ENCODE measurements around the gene SMG7.
A peak's percentile ranks its signal among the peaks of the same experiment; 100 is the strongest.

The SMG7 gene

GRCh38 chr1:183589874-183590243 lies 117.6 kb downstream of the SMG7 start:
- Mint-ChIP-seq H3K27ac (peak overlapping the region; percentile 79), H3K4me1 (ENCODE audit: low read depth) (peaks cover 50% of the 10 kb centered on the region), H3K9me3 (no peaks in the 10 kb centered on the region), H3K4me3 (peak overlapping the region; percentile 82), H3K36me3 (ENCODE audit: low read depth) (peaks cover 17% of the 10 kb centered on the region), H3K27me3 (ENCODE audit: low read depth) (no peaks in the 10 kb centered on the region)

- Mint-ChIP-seq H3K27me3 (ENCODE audit: low read depth) (no peaks in the 10 kb centered on the region), H3K27ac (peak within 1 kb of the TSS; percentile 79), H3K36me3 (ENCODE audit: low read depth) (peaks cover 16% of the 10 kb centered on the region), H3K4me3 (peak within 1 kb of the TSS; percentile 82), H3K4me1 (ENCODE audit: low read depth) (peaks cover 48% of the 10 kb centered on the region), H3K9me3 (no peaks in the 10 kb centered on the region)
Observed at GRCh38 chr1:183590244-183591191, 118.2 kb downstream of the SMG7 start, which contains the start of gene NCF2. TSS of gene NCF2 (minus strand) at chr1:183590459. CDS start at chr1:183590329, 130 bp downstream.

- Mint-ChIP-seq H3K4me1 (ENCODE audit: low read depth) (peaks cover 46% of the 10 kb centered on the region), H3K4me3 (no peak overlapping the region), H3K27me3 (ENCODE audit: low read depth) (no peaks in the 10 kb centered on the region), H3K9me3 (no peaks in the 10 kb centered on the region), H3K27ac (no peak overlapping the region), H3K36me3 (ENCODE audit: low read depth) (peaks cover 9% of the 10 kb centered on the region)
Observed at GRCh38 chr1:183592733-183593132, 120.4 kb downstream of the SMG7 start.

- Mint-ChIP-seq H3K4me1 (ENCODE audit: low read depth) (peaks cover 48% of the 10 kb centered on the region), H3K27ac (peak overlapping the region; percentile 9)
Observed at GRCh38 chr1:183593356-183593755, 121.1 kb downstream of the SMG7 start.

GRCh38 chr1:183595537-183595936 lies 123.2 kb downstream of the SMG7 start:
- no peak overlapping the region for H3K4me3 Mint-ChIP-seq
- peaks cover 9% of the 10 kb centered on the region for H3K36me3 Mint-ChIP-seq (ENCODE audit: low read depth)
- H3K4me1 Mint-ChIP-seq (ENCODE audit: low read depth) = peaks cover 38% of the 10 kb centered on the region
- H3K27me3 Mint-ChIP-seq (ENCODE audit: low read depth) = no peaks in the 10 kb centered on the region
- no peaks in the 10 kb centered on the region for H3K9me3 Mint-ChIP-seq
- no peak overlapping the region for H3K27ac Mint-ChIP-seq

More at GRCh38 chr1:183593356-183593755, 121.1 kb downstream of the SMG7 start:
- Mint-ChIP-seq H3K4me3 (no peak overlapping the region), H3K36me3 (ENCODE audit: low read depth) (peaks cover 6% of the 10 kb centered on the region), H3K27me3 (ENCODE audit: low read depth) (no peaks in the 10 kb centered on the region), H3K9me3 (no peaks in the 10 kb centered on the region)

GRCh38 chr1:183596500-183596899 lies 124.2 kb downstream of the SMG7 start:
- Mint-ChIP-seq H3K27ac (no peak overlapping the region), H3K4me3 (no peak overlapping the region), H3K36me3 (ENCODE audit: low read depth) (peaks cover 9% of the 10 kb centered on the region), H3K4me1 (ENCODE audit: low read depth) (peaks cover 31% of the 10 kb centered on the region), H3K27me3 (ENCODE audit: low read depth) (no peaks in the 10 kb centered on the region), H3K9me3 (no peaks in the 10 kb centered on the region)

- Mint-ChIP-seq H3K27me3 (ENCODE audit: low read depth) (no peaks in the 10 kb centered on the region), H3K4me3 (peak overlapping the region; percentile 5), H3K27ac (peak overlapping the region; percentile 76), H3K4me1 (ENCODE audit: low read depth) (peaks cover 26% of the 10 kb centered on the region), H3K36me3 (ENCODE audit: low read depth) (peaks cover 7% of the 10 kb centered on the region), H3K9me3 (no peaks in the 10 kb centered on the region)
Observed at GRCh38 chr1:183597656-183598347, 125.5 kb downstream of the SMG7 start.

GRCh38 chr1:183598386-183598785 lies 126.1 kb downstream of the SMG7 start:
- H3K36me3 Mint-ChIP-seq (ENCODE audit: low read depth) = peaks cover 5% of the 10 kb centered on the region
- H3K9me3 Mint-ChIP-seq = no peaks in the 10 kb centered on the region
- H3K4me1 Mint-ChIP-seq (ENCODE audit: low read depth) = peaks cover 20% of the 10 kb centered on the region
- H3K4me3 Mint-ChIP-seq = peak overlapping the region; percentile 5
- H3K27ac Mint-ChIP-seq = peak overlapping the region; percentile 76
- H3K27me3 Mint-ChIP-seq (ENCODE audit: low read depth) = peaks cover 4% of the 10 kb centered on the region

- Mint-ChIP-seq H3K9me3 (no peaks in the 10 kb centered on the region), H3K4me1 (ENCODE audit: low read depth) (peaks cover 23% of the 10 kb centered on the region), H3K36me3 (ENCODE audit: low read depth) (peaks cover 5% of the 10 kb centered on the region), H3K27me3 (ENCODE audit: low read depth) (peaks cover 5% of the 10 kb centered on the region), H3K4me3 (no peak overlapping the region), H3K27ac (no peak overlapping the region)
Observed at GRCh38 chr1:183600136-183600535, 127.8 kb downstream of the SMG7 start.

- Mint-ChIP-seq H3K36me3 (ENCODE audit: low read depth) (peaks cover 5% of the 10 kb centered on the region), H3K4me1 (ENCODE audit: low read depth) (peaks cover 23% of the 10 kb centered on the region), H3K27me3 (ENCODE audit: low read depth) (peaks cover 5% of the 10 kb centered on the region), H3K4me3 (no peak overlapping the region), H3K9me3 (no peaks in the 10 kb centered on the region), H3K27ac (no peak overlapping the region)
Observed at GRCh38 chr1:183600634-183601033, 128.3 kb downstream of the SMG7 start.

- H3K36me3 Mint-ChIP-seq (ENCODE audit: low read depth) = peaks cover 6% of the 10 kb centered on the region
- peaks cover 23% of the 10 kb centered on the region for H3K4me1 Mint-ChIP-seq (ENCODE audit: low read depth)
- no peak overlapping the region for H3K4me3 Mint-ChIP-seq
- H3K27me3 Mint-ChIP-seq (ENCODE audit: low read depth) = peaks cover 5% of the 10 kb centered on the region
- no peaks in the 10 kb centered on the region for H3K9me3 Mint-ChIP-seq
- H3K27ac Mint-ChIP-seq = no peak overlapping the region
Observed at GRCh38 chr1:183602510-183602909, 130.2 kb downstream of the SMG7 start.
